AG09309 (cell line): ENCODE results near the gene SPTLC3.

Experiments used
- DNase-seq: peaks from one replicate; pipeline ENCODE4 v3.0.0-alpha.2; 2010; ENCODE audit warnings: low read depth
- H3K4me3 ChIP-seq: 2 replicates; pipeline ENCODE4 v1.5.1; 2011; ENCODE audit warnings: mild to moderate bottlenecking, low read depth, low read length, moderate library complexity; ENCODE audit not compliant: control insufficient read depth
- TF ChIP-seq, protein P1 (sequence below): IDR thresholded peaks from 2 replicates; pipeline ENCODE4 v1.5.1; 2011; ENCODE audit warnings: mild to moderate bottlenecking, low read depth, low read length, inconsistent platforms; ENCODE audit not compliant: insufficient read depth, control insufficient read depth; ENCODE audit errors: missing control alignments

The SPTLC3 gene

DNA sequence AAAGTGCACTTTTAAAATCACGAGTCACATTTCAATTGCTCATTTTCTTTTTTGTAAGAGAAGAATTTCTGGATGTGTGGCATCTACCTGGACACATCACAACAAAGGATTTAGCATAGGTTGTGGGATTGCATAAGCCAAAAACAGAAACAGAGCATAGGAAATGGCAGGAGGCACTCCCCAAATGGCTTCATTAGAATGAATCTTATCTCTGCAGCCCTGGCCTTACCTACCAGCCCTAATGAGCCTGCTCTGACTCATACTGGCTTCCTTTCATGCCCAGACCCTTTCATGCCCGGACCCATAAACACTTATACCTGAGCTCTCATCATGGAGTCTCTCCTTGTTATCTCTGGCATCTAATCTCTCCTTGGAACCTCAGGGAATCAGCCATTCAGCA, 23.9 kb upstream of the SPTLC3 start:
- TF ChIP-seq, protein P1, sequence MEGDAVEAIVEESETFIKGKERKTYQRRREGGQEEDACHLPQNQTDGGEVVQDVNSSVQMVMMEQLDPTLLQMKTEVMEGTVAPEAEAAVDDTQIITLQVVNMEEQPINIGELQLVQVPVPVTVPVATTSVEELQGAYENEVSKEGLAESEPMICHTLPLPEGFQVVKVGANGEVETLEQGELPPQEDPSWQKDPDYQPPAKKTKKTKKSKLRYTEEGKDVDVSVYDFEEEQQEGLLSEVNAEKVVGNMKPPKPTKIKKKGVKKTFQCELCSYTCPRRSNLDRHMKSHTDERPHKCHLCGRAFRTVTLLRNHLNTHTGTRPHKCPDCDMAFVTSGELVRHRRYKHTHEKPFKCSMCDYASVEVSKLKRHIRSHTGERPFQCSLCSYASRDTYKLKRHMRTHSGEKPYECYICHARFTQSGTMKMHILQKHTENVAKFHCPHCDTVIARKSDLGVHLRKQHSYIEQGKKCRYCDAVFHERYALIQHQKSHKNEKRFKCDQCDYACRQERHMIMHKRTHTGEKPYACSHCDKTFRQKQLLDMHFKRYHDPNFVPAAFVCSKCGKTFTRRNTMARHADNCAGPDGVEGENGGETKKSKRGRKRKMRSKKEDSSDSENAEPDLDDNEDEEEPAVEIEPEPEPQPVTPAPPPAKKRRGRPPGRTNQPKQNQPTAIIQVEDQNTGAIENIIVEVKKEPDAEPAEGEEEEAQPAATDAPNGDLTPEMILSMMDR = no peak
- DNase-seq = no peak
- H3K4me3 ChIP-seq = no peak overlapping the region

GRCh38 chr20:12987261-12987660, 21.5 kb upstream of the SPTLC3 start:
- H3K4me3 ChIP-seq = no peak overlapping the region
- TF ChIP-seq, protein P1 = no peak
- no peak for DNase-seq

GRCh38 chr20:12989586-12990115, 19.1 kb upstream of the SPTLC3 start:
- DNase-seq = no peak
- no peak overlapping the region for H3K4me3 ChIP-seq
- TF ChIP-seq, protein P1 = no peak

GRCh38 chr20:12997128-12997655, 11.6 kb upstream of the SPTLC3 start:
- no peak overlapping the region for H3K4me3 ChIP-seq
- no peak for DNase-seq
- TF ChIP-seq, protein P1 = no peak

GRCh38 chr20:12998046-12998445, 10.7 kb upstream of the SPTLC3 start:
- TF ChIP-seq, protein P1 = no peak
- DNase-seq = no peak
- no peak overlapping the region for H3K4me3 ChIP-seq

DNA sequence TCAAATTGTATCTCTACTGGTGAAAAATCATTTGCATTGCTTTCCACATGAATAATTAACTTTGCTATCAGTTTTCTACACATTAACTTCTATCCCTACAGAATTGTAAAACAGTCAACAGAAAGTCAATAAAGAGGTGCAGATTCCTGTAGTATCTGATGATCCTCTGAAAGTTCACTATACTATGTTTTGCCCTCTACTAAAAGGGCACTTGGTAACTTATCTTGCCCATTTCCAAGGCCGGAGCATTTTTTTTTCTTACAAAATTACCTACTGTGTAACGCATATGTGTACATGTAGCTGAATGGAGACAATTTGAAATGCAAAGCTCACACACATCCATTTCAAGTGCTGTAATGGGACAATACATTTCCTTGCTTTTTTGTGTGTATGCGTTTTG, 9.6 kb upstream of the SPTLC3 start:
- no peak overlapping the region for H3K4me3 ChIP-seq
- TF ChIP-seq, protein P1 = no peak
- DNase-seq = no peak
